Brain microvascular endothelial cell (primary cell): ENCODE measurements around the gene YIPF4.

Experiments
- DNase-seq: peaks from one replicate; pipeline ENCODE4 v3.0.0-alpha.2; 2020
- H3K27ac ChIP-seq: fragments of 250-450 bp; sonication (Bioruptor Pico); 2 replicates; pipeline ENCODE4 v1.5.1; 2020; ENCODE audit warnings: mild to moderate bottlenecking, moderate library complexity
- H3K27me3 ChIP-seq: fragments of 250-450 bp; sonication (Bioruptor Pico); replicated peaks from 2 replicates; pipeline ENCODE4 v1.5.1; 2020; ENCODE audit warnings: mild to moderate bottlenecking
- H3K36me3 ChIP-seq: fragments of 250-450 bp; sonication (Bioruptor Pico); replicated peaks from 2 replicates; pipeline ENCODE4 v1.5.1; 2020; ENCODE audit warnings: mild to moderate bottlenecking
- H3K4me3 ChIP-seq: 2 replicates; pipeline ENCODE4 v1.5.1; 2011; ENCODE audit warnings: low read depth, mild to moderate bottlenecking, control low read depth, low read length, moderate library complexity
- CTCF ChIP-seq: IDR thresholded peaks from 2 replicates; pipeline ENCODE4 v1.5.1; 2011; ENCODE audit warnings: low read depth, mild to moderate bottlenecking, moderate library complexity, low read length, control low read depth, inconsistent platforms; ENCODE audit errors: missing control alignments
- in situ Hi-C: cut with HindIII; loops from 2 replicates; pipeline ENCODE4 v1.10.0; 2017; ENCODE audit warnings: low sequenced_read_pairs, low pct_ligation_motif_present

The YIPF4 gene

GRCh38 chr2:32277674-32278477, at the start of gene YIPF4:
Gene YIPF4 (plus strand): TSS chr2:32277904. CDS start chr2:32278156, 252 bp downstream.
- Histone ChIP-seq H3K27ac (peak within 1 kb of the TSS; percentile 74), H3K27me3 (no peaks in the 10 kb centered on the region), H3K4me3 (peak within 1 kb of the TSS; percentile 99), H3K36me3 (peaks cover 4% of the 10 kb centered on the region)
- in situ Hi-C loops: no loop called here
- TF ChIP-seq CTCF: no peak
- peak; percentile 93 for DNase-seq

GRCh38 chr2:32228181-32228580, 49.5 kb upstream of the YIPF4 start:
- H3K27ac ChIP-seq: no peak overlapping the region
- H3K36me3 ChIP-seq: peaks cover 9% of the 10 kb centered on the region
- TF ChIP-seq CTCF: no peak
- no peak overlapping the region for H3K4me3 ChIP-seq
- DNase-seq: no peak
- in situ Hi-C loops: no loop called here
- no peaks in the 10 kb centered on the region for H3K27me3 ChIP-seq

GRCh38 chr2:32229635-32230034, 48.1 kb upstream of the YIPF4 start:
- in situ Hi-C loops: no loop called here
- peaks cover 5% of the 10 kb centered on the region for H3K36me3 ChIP-seq
- no peak for DNase-seq
- no peak for TF ChIP-seq CTCF
- no peak overlapping the region for H3K4me3 ChIP-seq
- no peaks in the 10 kb centered on the region for H3K27me3 ChIP-seq
- H3K27ac ChIP-seq: no peak overlapping the region

- no peaks in the 10 kb centered on the region for H3K36me3 ChIP-seq
- TF ChIP-seq CTCF: no peak
- no peaks in the 10 kb centered on the region for H3K27me3 ChIP-seq
- DNase-seq: no peak
- H3K27ac ChIP-seq: no peak overlapping the region
- in situ Hi-C loops: no loop called here
- H3K4me3 ChIP-seq: no peak overlapping the region
Observed at GRCh38 chr2:32231959-32232358, 45.7 kb upstream of the YIPF4 start.

GRCh38 chr2:32235315-32235714, 42.4 kb upstream of the YIPF4 start:
- no peak for TF ChIP-seq CTCF
- H3K36me3 ChIP-seq: no peaks in the 10 kb centered on the region
- peak; percentile 5 for DNase-seq
- no peaks in the 10 kb centered on the region for H3K27me3 ChIP-seq
- no peak overlapping the region for H3K4me3 ChIP-seq
- in situ Hi-C loops: no loop called here
- no peak overlapping the region for H3K27ac ChIP-seq

GRCh38 chr2:32237488-32237887, 40.2 kb upstream of the YIPF4 start:
- in situ Hi-C loops: no loop called here
- no peaks in the 10 kb centered on the region for H3K36me3 ChIP-seq
- no peak overlapping the region for H3K27ac ChIP-seq
- no peak overlapping the region for H3K4me3 ChIP-seq
- no peak for TF ChIP-seq CTCF
- no peak for DNase-seq
- no peaks in the 10 kb centered on the region for H3K27me3 ChIP-seq
